ENCODE results near the gene VWA5B1. TPM values are rescaled to one million over a fixed set of nuclear protein-coding genes. Genes with fewer than 3 reads are reported as not detected.
A peak's percentile ranks its signal among the peaks of the same experiment; 100 is the strongest.

The VWA5B1 gene
- polyA plus RNA-seq, 1 donor (not counting 4 experiments of a cell fraction or from before 2014, with no cell fraction given): not detected

DNA sequence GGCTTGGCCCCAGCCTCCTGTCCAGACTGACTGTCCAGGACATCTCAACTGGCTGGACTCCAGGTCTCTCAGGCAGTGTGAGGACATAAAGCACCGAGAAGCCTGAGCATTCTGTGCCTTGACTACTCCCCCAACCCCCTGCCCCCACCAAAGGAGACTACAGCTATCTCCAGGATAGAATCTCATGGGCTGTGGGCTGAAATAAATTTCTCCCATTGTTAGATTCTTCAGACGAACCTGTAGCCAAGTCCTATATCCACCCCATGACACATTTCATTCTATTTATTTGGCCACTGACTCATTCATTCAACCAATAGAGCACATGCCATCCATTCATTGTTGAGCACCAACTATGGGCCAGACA lies 11.4 kb downstream of the VWA5B1 start:
- no peak overlapping the region for H3K27ac ChIP-seq (ENCODE audit: control insufficient read depth, insufficient read depth, low read length)
- H3K36me3 ChIP-seq (ENCODE audit: control insufficient read depth in 2 of 2, extremely low read depth in 1 of 2, insufficient read depth in 2 of 2, low read length in 2 of 2): no peaks in the 10 kb centered on the region
- no peak overlapping the region for H3K9ac ChIP-seq (ENCODE audit: control insufficient read depth, extremely low read depth, insufficient read depth, low read length)
- DNase-seq (ENCODE audit: low read depth, low spot score): no peak
- H3K4me1 ChIP-seq (ENCODE audit: control insufficient read depth, extremely low read depth, insufficient read depth, low read length): no peaks in the 10 kb centered on the region
- FAIRE-seq: peak; percentile 44
- H3K9me1 ChIP-seq (ENCODE audit: control insufficient read depth, extremely low read depth, insufficient read depth, low read length): no peaks in the 10 kb centered on the region
- H3K4me3 ChIP-seq (ENCODE audit: control insufficient read depth in 2 of 3, extremely low read depth in 1 of 3, insufficient read depth in 2 of 3, low read depth in 1 of 3, low read length in 3 of 3): no peak overlapping the region
- no peaks in the 10 kb centered on the region for H4K20me1 ChIP-seq (ENCODE audit: control insufficient read depth, extremely low read depth, insufficient read depth, low read length)
- no peaks in the 10 kb centered on the region for H3K9me3 ChIP-seq (ENCODE audit: control insufficient read depth, low read depth, low read length)
- TF ChIP-seq EZH2 (IDR thresholded peaks at IDR 0.05; ENCODE audit: low read length): no peak
- TF ChIP-seq, protein P1, sequence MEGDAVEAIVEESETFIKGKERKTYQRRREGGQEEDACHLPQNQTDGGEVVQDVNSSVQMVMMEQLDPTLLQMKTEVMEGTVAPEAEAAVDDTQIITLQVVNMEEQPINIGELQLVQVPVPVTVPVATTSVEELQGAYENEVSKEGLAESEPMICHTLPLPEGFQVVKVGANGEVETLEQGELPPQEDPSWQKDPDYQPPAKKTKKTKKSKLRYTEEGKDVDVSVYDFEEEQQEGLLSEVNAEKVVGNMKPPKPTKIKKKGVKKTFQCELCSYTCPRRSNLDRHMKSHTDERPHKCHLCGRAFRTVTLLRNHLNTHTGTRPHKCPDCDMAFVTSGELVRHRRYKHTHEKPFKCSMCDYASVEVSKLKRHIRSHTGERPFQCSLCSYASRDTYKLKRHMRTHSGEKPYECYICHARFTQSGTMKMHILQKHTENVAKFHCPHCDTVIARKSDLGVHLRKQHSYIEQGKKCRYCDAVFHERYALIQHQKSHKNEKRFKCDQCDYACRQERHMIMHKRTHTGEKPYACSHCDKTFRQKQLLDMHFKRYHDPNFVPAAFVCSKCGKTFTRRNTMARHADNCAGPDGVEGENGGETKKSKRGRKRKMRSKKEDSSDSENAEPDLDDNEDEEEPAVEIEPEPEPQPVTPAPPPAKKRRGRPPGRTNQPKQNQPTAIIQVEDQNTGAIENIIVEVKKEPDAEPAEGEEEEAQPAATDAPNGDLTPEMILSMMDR (optimal IDR thresholded peaks at IDR 0.05 in 1 of 3, IDR thresholded peaks at IDR 0.05 in 1 of 3, conservative IDR thresholded peaks at IDR 0.05 in 1 of 3; ENCODE audit: extremely low read depth in 1 of 3, insufficient read depth in 2 of 3, low read length in 3 of 3): no peak
- no peaks in the 10 kb centered on the region for H3K79me2 ChIP-seq (ENCODE audit: control insufficient read depth, insufficient read depth, low read length)
- no peak overlapping the region for H3K4me2 ChIP-seq (ENCODE audit: control insufficient read depth, extremely low read depth, insufficient read depth, low read depth, low read length)
- H2AFZ ChIP-seq (ENCODE audit: control insufficient read depth, low read length): no peak overlapping the region
- peaks cover 37% of the 10 kb centered on the region for H3K27me3 ChIP-seq (ENCODE audit: control insufficient read depth, extremely low read depth, insufficient read depth, low read length)
- dilution Hi-C loops (cut with MboI; ENCODE audit: extremely low pct_ligation_motif_present, low sequenced_read_pairs): no loop called here

DNA sequence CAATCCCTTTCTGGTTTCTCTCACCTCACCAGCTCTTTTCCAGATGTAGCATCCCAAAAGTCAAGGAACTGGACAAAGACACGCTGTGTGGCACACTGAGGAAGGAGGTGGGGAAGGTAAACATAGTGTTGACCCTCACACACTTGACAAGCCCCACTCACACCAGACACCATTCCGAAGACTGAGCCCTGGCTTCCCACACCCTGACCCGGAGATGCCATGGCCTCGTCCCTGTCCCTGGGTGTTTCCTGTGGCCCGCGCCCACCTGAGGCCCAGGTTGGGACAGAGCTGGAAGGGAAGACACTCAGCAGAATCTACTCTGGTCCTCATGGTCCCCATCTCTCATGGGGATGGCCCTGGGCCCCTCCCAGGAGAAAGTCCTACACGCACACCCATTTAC lies 16.4 kb downstream of the VWA5B1 start:
- H3K79me2 ChIP-seq (ENCODE audit: control insufficient read depth, insufficient read depth, low read length): no peaks in the 10 kb centered on the region
- H3K9me3 ChIP-seq (ENCODE audit: control insufficient read depth, low read depth, low read length): no peaks in the 10 kb centered on the region
- H3K4me2 ChIP-seq (ENCODE audit: control insufficient read depth, extremely low read depth, insufficient read depth, low read depth, low read length): no peak overlapping the region
- H3K9me1 ChIP-seq (ENCODE audit: control insufficient read depth, extremely low read depth, insufficient read depth, low read length): no peaks in the 10 kb centered on the region
- peaks cover 17% of the 10 kb centered on the region for H3K27me3 ChIP-seq (ENCODE audit: control insufficient read depth, extremely low read depth, insufficient read depth, low read length)
- H3K27ac ChIP-seq (ENCODE audit: control insufficient read depth, insufficient read depth, low read length): no peak overlapping the region
- H3K4me3 ChIP-seq (ENCODE audit: control insufficient read depth in 2 of 3, extremely low read depth in 1 of 3, insufficient read depth in 2 of 3, low read depth in 1 of 3, low read length in 3 of 3): no peak overlapping the region
- no peak overlapping the region for H3K9ac ChIP-seq (ENCODE audit: control insufficient read depth, extremely low read depth, insufficient read depth, low read length)
- no peak overlapping the region for H2AFZ ChIP-seq (ENCODE audit: control insufficient read depth, low read length)
- dilution Hi-C loops (cut with MboI; ENCODE audit: extremely low pct_ligation_motif_present, low sequenced_read_pairs): no loop called here
- TF ChIP-seq EZH2 (IDR thresholded peaks at IDR 0.05; ENCODE audit: low read length): no peak
- TF ChIP-seq, protein P1 (optimal IDR thresholded peaks at IDR 0.05 in 1 of 3, IDR thresholded peaks at IDR 0.05 in 1 of 3, conservative IDR thresholded peaks at IDR 0.05 in 1 of 3; ENCODE audit: extremely low read depth in 1 of 3, insufficient read depth in 2 of 3, low read length in 3 of 3): no peak
- H4K20me1 ChIP-seq (ENCODE audit: control insufficient read depth, extremely low read depth, insufficient read depth, low read length): no peaks in the 10 kb centered on the region
- no peaks in the 10 kb centered on the region for H3K36me3 ChIP-seq (ENCODE audit: control insufficient read depth in 2 of 2, extremely low read depth in 1 of 2, insufficient read depth in 2 of 2, low read length in 2 of 2)
- H3K4me1 ChIP-seq (ENCODE audit: control insufficient read depth, extremely low read depth, insufficient read depth, low read length): no peaks in the 10 kb centered on the region
- FAIRE-seq: no peak
- no peak for DNase-seq (ENCODE audit: low read depth, low spot score)

Measured in keratinocyte (primary cell).